Measurements from ENCODE around the gene LINC01488.

Gene LINC01488

GRCh38 chr11:69480547-69481392, 693 bp upstream of the LINC01488 start:
- no peak for DNase-seq

- no peak for DNase-seq
Measured at GRCh38 chr11:69482322-69482721, 859 bp downstream of the LINC01488 start.

GRCh38 chr11:69483170-69483569, 1.7 kb downstream of the LINC01488 start:
- DNase-seq: no peak

GRCh38 chr11:69483691-69484426, 2.4 kb downstream of the LINC01488 start:
- DNase-seq: no peak

GRCh38 chr11:69484427-69485259, 3.2 kb downstream of the LINC01488 start:
- no peak for DNase-seq

GRCh38 chr11:69485337-69486041, 4.0 kb downstream of the LINC01488 start:
- DNase-seq: no peak

GRCh38 chr11:69486056-69486772, 4.8 kb downstream of the LINC01488 start:
- DNase-seq: no peak

GRCh38 chr11:69486773-69487291, 5.4 kb downstream of the LINC01488 start:
- no peak for DNase-seq

- DNase-seq: no peak
Measured at GRCh38 chr11:69487391-69487790, 5.9 kb downstream of the LINC01488 start.

GRCh38 chr11:69487849-69488542, 6.5 kb downstream of the LINC01488 start:
- DNase-seq: no peak

- DNase-seq: no peak
Measured at GRCh38 chr11:69488543-69488940, 7.1 kb downstream of the LINC01488 start.

- no peak for DNase-seq
Measured at GRCh38 chr11:69489031-69489745, 7.7 kb downstream of the LINC01488 start.

GRCh38 chr11:69489746-69490365, 8.4 kb downstream of the LINC01488 start:
- DNase-seq: no peak

GRCh38 chr11:69490516-69490915, 9.1 kb downstream of the LINC01488 start:
- no peak for DNase-seq

GRCh38 chr11:69491071-69492031, 9.9 kb downstream of the LINC01488 start:
- DNase-seq: no peak

- DNase-seq: no peak
Measured at GRCh38 chr11:69492201-69492991, 10.9 kb downstream of the LINC01488 start.

- DNase-seq: no peak
Measured at GRCh38 chr11:69493931-69494821, 12.7 kb downstream of the LINC01488 start.
